Sigmoid colon (tissue), 7 donors: ENCODE measurements around the gene MFSD2B. TPM values are rescaled to one million over a fixed set of nuclear protein-coding genes. Genes with fewer than 3 reads are reported as not detected.

ENCODE experiments used
- DNase-seq: peaks from one replicate; pipeline ENCODE4 v3.0.0-alpha.2; 2019
- H3K27ac ChIP-seq, 4 donors: fragments of 200-600 bp; sonication (generic); one replicate each; pipeline ENCODE4 v1.5.1; 2016 to 2019; ENCODE audit warnings: mild to moderate bottlenecking in 1 of 4
- H3K27me3 ChIP-seq, 3 donors: fragments of 200-600 bp; sonication (generic); one replicate each; pipeline ENCODE4 v1.5.1; 2019; ENCODE audit warnings: mild to moderate bottlenecking in 1 of 3
- H3K36me3 ChIP-seq, 4 donors: fragments of 200-600 bp; sonication (generic); one replicate each; pipeline ENCODE4 v1.5.1; 2016 to 2019
- H3K4me1 ChIP-seq, 4 donors: fragments of 200-600 bp; sonication (generic); one replicate each; pipeline ENCODE4 v1.5.1; 2017 to 2019
- H3K4me3 ChIP-seq, 4 donors: fragments of 200-600 bp; sonication (generic); one replicate each; pipeline ENCODE4 v1.5.1; 2017 to 2019; ENCODE audit warnings: mild to moderate bottlenecking in 2 of 4, moderate library complexity in 1 of 4
- H3K9me3 ChIP-seq, 4 donors: fragments of 200-600 bp in 3 of 4; sonication (generic) in 3 of 4; one replicate each; pipeline versions ENCODE4 v1.5.1 to v1.6.1; 2013 to 2019
- CTCF ChIP-seq, 4 experiments: fragments of 450-650 bp in 3 of 4; fragments of 200-600 bp in 1 of 4; IDR thresholded peaks; one replicate each; pipeline ENCODE4 v1.5.1; 2016 to 2019; ENCODE audit warnings: antibody characterized with exemption in 4 of 4, mild to moderate bottlenecking in 3 of 4, moderate library complexity in 2 of 4
- EP300 ChIP-seq, 4 donors: sonication (generic); formaldehyde crosslinking; IDR thresholded peaks; one replicate each; pipeline ENCODE4 v1.6.1; 2017; ENCODE audit warnings: antibody characterized with exemption in 4 of 4
- POLR2A ChIP-seq, 2 donors: fragments of 450-650 bp; IDR thresholded peaks; one replicate each; pipeline ENCODE4 v1.6.1; 2016; ENCODE audit warnings: antibody characterized with exemption in 2 of 2, mild to moderate bottlenecking in 2 of 2, moderate library complexity in 2 of 2
- POLR2AphosphoS5 ChIP-seq, 4 donors: sonication (generic); formaldehyde crosslinking; IDR thresholded peaks; one replicate each; pipeline ENCODE4 v1.6.1; 2017; ENCODE audit warnings: antibody characterized with exemption in 4 of 4
- WGBS, 2 donors: extraction: QIAGEN DNeasy Blood & Tissue Kit; methylation state at CpG; one replicate each; pipeline ENCODE4 v1.1.7; 2013; 5-methylcytosine and 5-hydroxymethylcytosine counted together
- intact Hi-C: fragments of 100-400 bp; cut with DNase I; formaldehyde crosslinking; loops from one replicate; pipeline ENCODE4 v1.15.1; 2023
- polyA plus RNA-seq, 3 donors: library from polyadenylated mRNA; stranded (reverse); fragments of 200-250 nt; gene quantifications; one replicate each; pipeline ENCODE4 v1.2.3, GENCODE V29; 2013
- total RNA-seq, 4 donors: library from RNA; depleted of rRNA; stranded (reverse); fragments of >200 nt; gene quantifications; one replicate each; pipeline ENCODE4 v1.1.0, GENCODE V29; 2016
- donor health status: healthy with polysubstance abuse.
- donor health status: Bipolar disorder and iron deficiency.
- donor health status: healthy.

The MFSD2B gene
- not detected for total RNA-seq
- polyA plus RNA-seq: under 1 TPM in 1 of 3 donors, not detected in 2; 0.10 TPM

GRCh38 chr2:24009680-24010476 is at the start of gene MFSD2B:
MFSD2B (plus strand) TSS chr2:24010085; CDS start chr2:24010097, 12 bp downstream.
- no peaks in the 10 kb centered on the region for H3K36me3 ChIP-seq
- WGBS, 2 donors: 2 to 4% methylated on average over 75 of the region's 75 CpGs
- H3K27ac ChIP-seq: no peak within 1 kb of the TSS

GRCh38 chr2:23967846-23968245 is 42.0 kb upstream of the MFSD2B start:
- H3K9me3 ChIP-seq: no peaks in the 10 kb centered on the region
- H3K27ac ChIP-seq: no peak overlapping the region
- H3K4me3 ChIP-seq: no peak overlapping the region
- DNase-seq: no peak
- H3K4me1 ChIP-seq: no peaks in the 10 kb centered on the region
- WGBS, 2 donors: 95 to 96% methylated on average over 4 of the region's 4 CpGs
- peaks cover 0 to 18% (median 2%) of the 10 kb centered on the region in 4 donors for H3K36me3 ChIP-seq
- intact Hi-C loops: no loop called here
- H3K27me3 ChIP-seq: no peaks in the 10 kb centered on the region
- no peak for TF ChIP-seq POLR2A (IDR thresholded peaks at IDR 0.05)
- no peak for TF ChIP-seq CTCF (IDR thresholded peaks at IDR 0.05)
- TF ChIP-seq POLR2AphosphoS5 (IDR thresholded peaks at IDR 0.05): no peak
- TF ChIP-seq EP300 (IDR thresholded peaks at IDR 0.05): no peak

More at GRCh38 chr2:24009680-24010476, at the start of gene MFSD2B:
- intact Hi-C loops: no loop called here
- no peak for DNase-seq
- peaks cover 13 to 40% (median 14%) of the 10 kb centered on the region in 3 donors for H3K27me3 ChIP-seq
- no peaks in the 10 kb centered on the region for H3K9me3 ChIP-seq
- H3K4me3 ChIP-seq: peak within 1 kb of the TSS in 3 of 4 donors; percentile 37 to 51 (median 46)
- TF ChIP-seq EP300 (IDR thresholded peaks at IDR 0.05): no peak
- TF ChIP-seq CTCF (IDR thresholded peaks at IDR 0.05): no peak
- no peak for TF ChIP-seq POLR2AphosphoS5 (IDR thresholded peaks at IDR 0.05)
- TF ChIP-seq POLR2A (IDR thresholded peaks at IDR 0.05): no peak
- peaks cover 0 to 13% (median 11%) of the 10 kb centered on the region in 4 donors for H3K4me1 ChIP-seq

- no peak overlapping the region for H3K4me3 ChIP-seq
- 98% methylated on average over 8 of the region's 8 CpGs for WGBS, 2 donors
- H3K9me3 ChIP-seq: no peaks in the 10 kb centered on the region
- no peak overlapping the region for H3K27ac ChIP-seq
- DNase-seq: no peak
- TF ChIP-seq CTCF (IDR thresholded peaks at IDR 0.05): no peak
- no peak for TF ChIP-seq POLR2A (IDR thresholded peaks at IDR 0.05)
- TF ChIP-seq EP300 (IDR thresholded peaks at IDR 0.05): no peak
- H3K27me3 ChIP-seq: no peaks in the 10 kb centered on the region
- H3K4me1 ChIP-seq: no peaks in the 10 kb centered on the region
- intact Hi-C loops: no loop called here
- peaks cover 0 to 66% (median 10%) of the 10 kb centered on the region in 4 donors for H3K36me3 ChIP-seq
Measured at GRCh38 chr2:23976883-23977282, 33.0 kb upstream of the MFSD2B start.

GRCh38 chr2:23988371-23988770 is 21.5 kb upstream of the MFSD2B start:
- Histone ChIP-seq H3K9me3 (no peaks in the 10 kb centered on the region), H3K4me1 (no peaks in the 10 kb centered on the region), H3K27ac (no peak overlapping the region), H3K36me3 (peaks cover 0 to 43% (median 9%) of the 10 kb centered on the region in 4 donors), H3K4me3 (no peak overlapping the region), H3K27me3 (no peaks in the 10 kb centered on the region)
- no peak for DNase-seq
- intact Hi-C loops: no loop called here
- TF ChIP-seq CTCF (IDR thresholded peaks at IDR 0.05): peak in 1 of 4 experiments; percentile 23
- no peak for TF ChIP-seq POLR2A (IDR thresholded peaks at IDR 0.05)
- no peak for TF ChIP-seq POLR2AphosphoS5 (IDR thresholded peaks at IDR 0.05)
- TF ChIP-seq EP300 (IDR thresholded peaks at IDR 0.05): no peak
- WGBS, 2 donors: 48 to 61% methylated on average over 2 of the region's 2 CpGs
